Psoas muscle (tissue), 8 donors: ENCODE results near the gene AGPAT4. TPM values are rescaled to one million over a fixed set of nuclear protein-coding genes. Genes with fewer than 3 reads are reported as not detected.

Experiments
- ATAC-seq, 4 donors: fragments of 200-7000 bp; cut with Tn5 transposase; one replicate each; pipeline ENCODE4 v1.9.1; 2020; ENCODE audit warnings: moderate library complexity in 3 of 4, mild to moderate bottlenecking in 2 of 4
- DNase-seq, 2 donors: peaks; one replicate each; pipeline ENCODE4 v3.0.0-alpha.2; 2020
- H3K27ac ChIP-seq: fragments of 200-600 bp; one replicate; pipeline ENCODE4 v1.8.0; 2022
- H3K27me3 ChIP-seq, 3 donors: fragments of 200-600 bp in 1 of 3; one replicate each; pipeline versions ENCODE4 v1.6.1 to v1.8.0; 2013 to 2022; ENCODE audit warnings: low read length in 2 of 3, mild to moderate bottlenecking in 2 of 3, moderate library complexity in 1 of 3; ENCODE audit not compliant: insufficient read depth in 3 of 3
- H3K36me3 ChIP-seq, 2 donors: fragments of 200-600 bp in 1 of 2; one replicate each; pipeline versions ENCODE4 v1.6.1 to v1.8.0; 2013 to 2022; ENCODE audit warnings: low read depth in 1 of 2, mild to moderate bottlenecking in 1 of 2, moderate library complexity in 1 of 2; ENCODE audit not compliant: insufficient read depth in 1 of 2
- H3K4me1 ChIP-seq: fragments of 200-600 bp; one replicate; pipeline ENCODE4 v1.8.0; 2022
- H3K4me3 ChIP-seq: fragments of 200-600 bp; one replicate; pipeline ENCODE4 v1.8.0; 2022; ENCODE audit warnings: mild to moderate bottlenecking
- H3K9me3 ChIP-seq: fragments of 200-600 bp; one replicate; pipeline ENCODE4 v1.8.0; 2022
- WGBS, 3 donors: extraction: QIAGEN DNeasy Blood & Tissue Kit; methylation state at CpG; one replicate each; pipeline versions ENCODE4 v1.1.6 to v1.1.7; 2013; 5-methylcytosine and 5-hydroxymethylcytosine counted together
- intact Hi-C, 2 donors: fragments of 100-400 bp; cut with DNase I; formaldehyde crosslinking; loops; one replicate each; pipeline versions ENCODE4 v1.11.0 to v1.14.2; 2022
- polyA plus RNA-seq, 3 donors: library from polyadenylated mRNA; stranded (reverse); fragments of 200-250 nt; gene quantifications; one replicate each; pipeline ENCODE4 v1.2.3, GENCODE V29; 2013
- total RNA-seq, 4 donors: library from RNA; stranded (reverse); fragmentation: NEBNext Ultra II Directional in 2 of 4; extraction: Animal tissue kit (Norgen Biotek cat#: 25700) in 2 of 4; gene quantifications; one replicate each; pipeline versions ENCODE4 v1.2.1 to v1.2.4, GENCODE V29; 2021 to 2023
- TF ChIP-seq, protein P1 (sequence below): fragments of 200-600 bp; IDR thresholded peaks from one replicate; pipeline ENCODE4 v1.8.0; 2022; ENCODE audit warnings: antibody characterized with exemption
- donor health status: healthy with polysubstance abuse.
- donor health status: DM: no; HTN: no; CAD: no; lungs with moderate emphysema.
- donor health status: Bipolar disorder and iron deficiency.
- donor health status: healthy.
- donor health status: DM: yes; HTN: yes; CAD: no.
- donor health status: DM: no; HTN: no; CAD: no.
- donor health status: DM: no; HTN: no; CAD: no.
- donor health status: DM: yes; HTN: yes; CAD: no.

The AGPAT4 gene
- total and polyA plus RNA-seq, 7 donors = 0.18 to 1.7 (median 0.59) TPM

- intact Hi-C loops = loop anchor here in 1 of 2 donors (10.0 kb wide), 1 partner anchor 221 kb away; no protein-coding TSS in a partner anchor
- ATAC-seq = no peak
- DNase-seq = no peak
- no peak overlapping the region for H3K4me3 ChIP-seq
- H3K36me3 ChIP-seq = peaks cover 0 to 2% of the 10 kb centered on the region in 2 donors
- H3K27me3 ChIP-seq = no peaks in the 10 kb centered on the region
- TF ChIP-seq, protein P1, sequence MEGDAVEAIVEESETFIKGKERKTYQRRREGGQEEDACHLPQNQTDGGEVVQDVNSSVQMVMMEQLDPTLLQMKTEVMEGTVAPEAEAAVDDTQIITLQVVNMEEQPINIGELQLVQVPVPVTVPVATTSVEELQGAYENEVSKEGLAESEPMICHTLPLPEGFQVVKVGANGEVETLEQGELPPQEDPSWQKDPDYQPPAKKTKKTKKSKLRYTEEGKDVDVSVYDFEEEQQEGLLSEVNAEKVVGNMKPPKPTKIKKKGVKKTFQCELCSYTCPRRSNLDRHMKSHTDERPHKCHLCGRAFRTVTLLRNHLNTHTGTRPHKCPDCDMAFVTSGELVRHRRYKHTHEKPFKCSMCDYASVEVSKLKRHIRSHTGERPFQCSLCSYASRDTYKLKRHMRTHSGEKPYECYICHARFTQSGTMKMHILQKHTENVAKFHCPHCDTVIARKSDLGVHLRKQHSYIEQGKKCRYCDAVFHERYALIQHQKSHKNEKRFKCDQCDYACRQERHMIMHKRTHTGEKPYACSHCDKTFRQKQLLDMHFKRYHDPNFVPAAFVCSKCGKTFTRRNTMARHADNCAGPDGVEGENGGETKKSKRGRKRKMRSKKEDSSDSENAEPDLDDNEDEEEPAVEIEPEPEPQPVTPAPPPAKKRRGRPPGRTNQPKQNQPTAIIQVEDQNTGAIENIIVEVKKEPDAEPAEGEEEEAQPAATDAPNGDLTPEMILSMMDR = no peak
- H3K27ac ChIP-seq = no peak overlapping the region
- WGBS, 3 donors = 90 to 97% (median 94%) methylated on average over 10 of the region's 10 CpGs
- H3K4me1 ChIP-seq = no peaks in the 10 kb centered on the region
- H3K9me3 ChIP-seq = no peaks in the 10 kb centered on the region
Measured at GRCh38 chr6:161153725-161154124, 120.1 kb downstream of the AGPAT4 start.

DNA sequence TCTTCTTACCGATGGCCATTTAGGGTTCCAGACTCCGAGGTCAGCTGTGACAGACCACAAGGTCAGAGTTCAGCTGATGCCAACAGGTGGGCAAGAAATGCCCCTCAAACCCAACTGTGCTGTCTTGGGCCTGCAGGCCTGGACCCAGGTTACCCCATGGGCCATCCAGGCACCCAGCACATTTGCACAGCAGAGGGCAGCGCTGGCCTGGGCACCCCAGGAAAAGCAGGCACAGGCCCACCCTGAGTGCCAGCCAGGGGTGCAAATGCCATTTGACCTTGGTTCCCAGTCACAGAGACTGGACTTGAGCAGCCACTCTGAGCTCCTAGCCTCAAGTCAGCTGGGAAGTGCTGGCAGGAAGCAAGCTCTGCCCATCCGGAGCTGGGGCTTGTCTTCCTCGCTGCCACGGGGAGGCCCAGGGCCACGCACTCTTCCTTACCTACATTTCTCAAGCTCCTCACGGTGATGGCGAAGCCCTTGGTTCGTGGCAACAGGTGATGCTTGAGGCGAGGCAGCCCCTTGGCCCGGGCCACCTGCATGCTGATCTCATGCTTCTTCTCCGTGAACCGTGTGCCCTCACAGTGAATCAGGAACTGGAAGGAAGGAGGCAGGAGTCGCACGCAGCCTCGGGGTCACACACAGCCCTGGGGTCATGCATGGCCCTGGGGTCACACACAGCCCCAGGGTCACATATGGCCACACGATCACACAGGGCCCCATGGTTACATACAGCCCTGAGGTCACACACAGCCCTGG is 120.8 kb downstream of the AGPAT4 start:
- intact Hi-C loops = loop anchor here in 1 of 2 donors (10.0 kb wide), 1 partner anchor 222 kb away; no protein-coding TSS in a partner anchor
- peak in 2 of 4 donors; percentile 25 to 37 for ATAC-seq

GRCh38 chr6:161152527-161152862 is 121.4 kb downstream of the AGPAT4 start:
- 86 to 92% (median 87%) methylated on average over 9 of the region's 9 CpGs for WGBS, 3 donors

More for the DNA sequence above, 120.8 kb downstream of the AGPAT4 start:
- Histone ChIP-seq H3K27ac (no peak overlapping the region), H3K4me1 (no peaks in the 10 kb centered on the region), H3K9me3 (no peaks in the 10 kb centered on the region), H3K27me3 (no peaks in the 10 kb centered on the region), H3K4me3 (no peak overlapping the region), H3K36me3 (peaks cover 0 to 2% of the 10 kb centered on the region in 2 donors)
- TF ChIP-seq, protein P1 = no peak
- 91 to 95% (median 93%) methylated on average over 17 to 18 of the region's 18 CpGs for WGBS, 3 donors
- no peak for DNase-seq

DNA sequence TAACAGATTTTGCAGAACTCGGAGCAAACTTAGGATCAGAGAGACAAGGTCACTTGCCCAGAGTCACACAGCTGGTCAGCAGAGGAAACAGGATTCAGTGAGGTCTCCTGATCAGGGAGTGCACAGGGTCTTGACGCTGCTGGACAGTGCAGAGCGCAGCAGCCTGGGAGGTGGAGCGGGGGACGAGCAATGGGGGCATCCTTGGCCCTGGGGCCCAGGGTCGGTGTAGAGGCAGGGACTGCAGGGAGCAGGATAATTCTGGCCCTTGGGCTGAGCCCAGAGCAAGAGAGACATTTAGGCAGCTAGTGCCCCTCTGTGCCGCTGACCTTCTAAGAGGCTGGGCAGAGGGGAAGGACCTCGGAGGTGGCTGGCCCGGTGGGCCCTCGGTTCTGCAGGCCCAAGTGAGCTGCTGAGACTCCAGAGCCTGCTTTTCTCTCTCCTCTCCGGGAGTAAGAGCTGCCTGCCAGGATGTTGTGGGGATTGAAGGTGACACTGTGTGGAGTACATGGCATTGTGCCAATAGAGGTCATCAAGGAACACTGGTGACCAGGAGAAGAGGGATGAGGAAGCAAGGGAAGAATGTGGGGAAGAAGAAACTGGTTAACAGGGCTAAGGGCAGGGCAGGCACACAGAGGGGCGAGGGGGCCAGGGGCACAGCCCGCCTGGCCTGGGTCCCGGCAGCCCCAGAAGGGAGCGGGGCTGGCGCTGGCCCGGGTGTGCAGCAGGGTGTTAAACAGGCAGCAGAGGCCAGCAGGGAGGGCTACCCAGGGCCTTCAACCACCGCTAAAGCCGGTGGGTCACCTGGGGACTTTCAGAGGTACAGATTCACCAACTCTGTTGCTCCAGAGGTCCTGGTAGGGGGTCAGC is 122.0 kb downstream of the AGPAT4 start:
- Histone ChIP-seq H3K4me1 (no peaks in the 10 kb centered on the region), H3K27ac (no peak overlapping the region), H3K36me3 (peaks cover 0 to 2% of the 10 kb centered on the region in 2 donors), H3K4me3 (no peak overlapping the region), H3K27me3 (no peaks in the 10 kb centered on the region), H3K9me3 (no peaks in the 10 kb centered on the region)
- WGBS, 3 donors = 89 to 93% (median 93%) methylated on average over 19 of the region's 19 CpGs
- intact Hi-C loops = loop anchor here in 1 of 2 donors (10.0 kb wide), 1 partner anchor 223 kb away; no protein-coding TSS in a partner anchor
- ATAC-seq (no peak), DNase-seq (no peak)
- TF ChIP-seq, protein P1 = no peak

More at GRCh38 chr6:161152527-161152862, 121.4 kb downstream of the AGPAT4 start:
- Histone ChIP-seq H3K4me3 (no peak overlapping the region), H3K27me3 (no peaks in the 10 kb centered on the region), H3K36me3 (peaks cover 0 to 2% of the 10 kb centered on the region in 2 donors), H3K4me1 (no peaks in the 10 kb centered on the region), H3K27ac (no peak overlapping the region), H3K9me3 (no peaks in the 10 kb centered on the region)
- intact Hi-C loops = loop anchor here in 1 of 2 donors (10.0 kb wide), 1 partner anchor 222 kb away; no protein-coding TSS in a partner anchor
- DNase-seq = no peak
- TF ChIP-seq, protein P1 = no peak
- ATAC-seq = no peak
